ENCODE data around the gene GALK2.
"Not testable (repeated sequence)": the region's sequence is repeated elsewhere in the genome, so short reads cannot be mapped to it uniquely, and the experiment has no call there.

The GALK2 gene

GRCh38 chr15:49163678-49164077 lies 6.4 kb upstream of the GALK2 start:
- in situ Hi-C loops (cut with MboI; ENCODE audit: low sequenced_read_pairs), result no loop called here

- in situ Hi-C loops (cut with MboI; ENCODE audit: low sequenced_read_pairs), result no loop called here
Observed at GRCh38 chr15:49164865-49165264, 5.2 kb upstream of the GALK2 start.

DNA sequence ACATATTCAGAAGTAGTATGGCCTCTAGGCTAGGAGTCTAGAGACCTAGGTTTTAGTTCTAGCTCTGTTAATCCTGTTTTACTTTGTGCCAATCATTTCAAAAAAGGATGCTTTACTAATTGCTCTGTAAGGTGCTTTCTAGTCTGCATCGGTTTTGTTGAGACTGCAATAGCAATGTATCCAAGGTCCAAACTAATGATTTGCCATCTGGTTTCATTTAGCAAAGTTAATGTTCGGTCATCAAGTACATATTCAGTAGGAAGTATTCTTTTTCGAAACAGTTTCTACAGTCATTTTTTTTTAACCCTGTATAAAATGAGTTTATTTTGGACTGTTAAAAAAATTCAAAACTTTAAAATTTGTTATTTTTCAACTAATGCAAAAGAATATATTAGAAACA lies 2.0 kb upstream of the GALK2 start:
- in situ Hi-C loops (cut with MboI; ENCODE audit: low sequenced_read_pairs), result no loop called here

DNA sequence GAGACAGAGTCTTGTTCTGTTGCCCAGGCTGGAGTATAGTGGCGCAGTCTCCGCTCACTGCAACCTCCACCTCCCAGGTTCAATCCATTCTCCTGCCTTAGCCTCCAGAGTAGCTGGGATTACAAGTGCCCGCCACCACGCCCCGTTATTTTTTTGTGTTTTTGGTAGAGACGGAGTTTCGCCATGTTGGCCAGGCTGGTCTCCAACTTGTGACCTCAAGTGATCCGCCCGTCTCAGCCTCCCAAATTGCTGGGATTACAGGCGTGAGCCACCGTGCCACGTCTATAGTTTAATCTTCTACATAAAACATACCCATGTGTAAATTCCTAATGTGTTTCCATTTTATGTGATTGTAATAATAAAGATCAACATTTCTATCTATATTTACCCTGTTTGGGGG lies 1.7 kb downstream of the GALK2 start:
- in situ Hi-C loops (cut with MboI; ENCODE audit: low sequenced_read_pairs), result no loop called here

DNA sequence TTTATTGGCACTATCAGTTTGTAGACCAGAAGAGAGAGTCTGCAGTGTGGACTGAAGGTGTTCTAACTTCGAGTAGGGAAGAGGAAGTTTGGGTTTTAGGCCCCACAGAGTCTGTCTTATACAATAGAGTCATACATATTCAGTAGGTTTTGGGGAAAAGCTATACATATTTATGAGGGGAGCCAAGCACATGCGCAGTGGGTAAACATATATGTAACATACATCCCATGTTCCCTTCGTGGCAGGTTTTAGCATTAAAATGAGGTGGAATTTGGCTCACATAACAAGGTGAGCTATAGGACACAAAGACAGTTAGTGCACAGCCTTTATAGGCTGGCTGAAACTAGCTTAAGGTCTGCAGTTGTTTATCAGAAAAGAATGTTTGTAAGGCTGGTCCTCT lies 4.9 kb downstream of the GALK2 start:
- in situ Hi-C loops (cut with MboI; ENCODE audit: low sequenced_read_pairs), result no loop called here

DNA sequence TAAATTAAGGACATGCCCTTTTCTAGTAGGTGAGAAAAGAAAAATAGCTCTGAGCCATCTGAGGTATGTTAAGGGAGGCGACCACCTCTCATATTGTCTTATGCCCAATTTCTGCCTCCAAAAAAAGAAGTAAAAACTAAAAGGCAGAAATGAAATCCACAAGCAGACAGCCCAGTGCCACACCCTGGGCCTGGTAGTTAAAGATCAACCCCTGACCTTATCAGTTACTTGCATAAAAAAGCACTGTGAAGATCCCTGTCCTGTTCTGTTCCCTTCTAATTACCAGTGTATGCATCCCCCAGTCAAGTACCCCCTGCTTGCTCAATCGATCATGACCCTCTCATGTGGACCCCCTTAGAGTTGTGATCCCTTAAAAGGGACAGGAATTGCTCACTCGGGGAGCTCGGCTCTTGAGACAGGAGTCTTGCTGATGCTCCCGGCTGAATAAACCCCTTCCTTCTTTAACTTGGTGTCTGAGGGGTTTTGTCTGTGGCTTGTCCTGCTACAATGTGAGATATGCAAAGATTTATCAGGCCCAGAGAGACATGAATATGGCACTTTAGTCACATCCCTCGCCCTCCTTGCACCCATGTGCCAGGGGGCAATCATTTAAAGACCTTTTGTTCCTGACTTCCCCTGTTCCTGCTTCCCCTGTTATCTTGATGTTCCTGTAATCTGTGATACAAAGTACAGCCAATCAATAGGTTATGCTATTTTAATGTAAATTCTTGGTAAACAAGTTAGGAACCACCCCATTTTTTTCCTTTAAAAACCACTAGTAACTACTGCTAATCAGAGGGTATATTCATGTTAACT lies 5.7 kb downstream of the GALK2 start:
- in situ Hi-C loops (cut with MboI; ENCODE audit: low sequenced_read_pairs), result not testable (repeated sequence)

DNA sequence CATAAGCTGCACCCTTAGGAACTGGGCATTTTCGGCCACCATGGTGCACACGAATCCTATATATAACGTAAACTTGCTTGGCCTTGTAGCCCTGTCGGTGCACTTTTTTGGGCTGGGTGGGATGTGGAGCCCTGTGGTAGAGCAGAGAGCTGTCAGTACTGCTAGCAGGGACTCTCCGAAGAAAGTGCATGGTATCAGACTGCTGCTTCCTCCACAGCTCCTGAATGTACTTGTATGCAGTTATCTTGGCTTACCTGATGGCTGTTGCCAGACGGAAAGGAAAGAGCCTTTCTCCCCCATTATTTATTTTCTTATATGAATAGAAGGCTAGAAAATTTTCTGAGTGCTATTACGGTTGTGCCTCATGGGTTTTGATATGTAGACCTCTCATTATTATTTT lies 8.4 kb downstream of the GALK2 start:
- in situ Hi-C loops (cut with MboI; ENCODE audit: low sequenced_read_pairs), result no loop called here

GRCh38 chr15:49179433-49180190 lies 9.6 kb downstream of the GALK2 start:
- in situ Hi-C loops (cut with MboI; ENCODE audit: low sequenced_read_pairs), result no loop called here

GRCh38 chr15:49182128-49182527 lies 12.1 kb downstream of the GALK2 start:
- in situ Hi-C loops (cut with MboI; ENCODE audit: low sequenced_read_pairs), result no loop called here

DNA sequence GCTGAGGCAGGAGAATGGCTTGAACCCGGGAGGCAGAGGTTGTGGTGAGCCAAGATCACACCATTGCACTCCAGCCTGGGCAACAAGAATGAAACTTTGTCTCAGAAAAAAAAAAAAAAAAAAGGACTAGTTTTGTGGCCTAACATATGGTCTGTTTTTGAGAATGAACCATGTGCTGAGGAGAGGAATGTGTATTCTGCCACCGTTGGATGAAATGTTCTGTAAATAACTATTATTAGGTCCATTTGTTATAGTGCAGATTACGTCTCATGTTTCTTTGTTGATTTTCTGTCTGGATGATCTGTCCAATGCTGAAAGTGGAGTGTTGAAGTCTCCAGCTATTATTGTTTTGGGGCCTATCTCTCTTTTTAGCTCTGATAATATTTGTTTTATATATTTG lies 13.7 kb downstream of the GALK2 start:
- in situ Hi-C loops (cut with MboI; ENCODE audit: low sequenced_read_pairs), result not testable (repeated sequence)

DNA sequence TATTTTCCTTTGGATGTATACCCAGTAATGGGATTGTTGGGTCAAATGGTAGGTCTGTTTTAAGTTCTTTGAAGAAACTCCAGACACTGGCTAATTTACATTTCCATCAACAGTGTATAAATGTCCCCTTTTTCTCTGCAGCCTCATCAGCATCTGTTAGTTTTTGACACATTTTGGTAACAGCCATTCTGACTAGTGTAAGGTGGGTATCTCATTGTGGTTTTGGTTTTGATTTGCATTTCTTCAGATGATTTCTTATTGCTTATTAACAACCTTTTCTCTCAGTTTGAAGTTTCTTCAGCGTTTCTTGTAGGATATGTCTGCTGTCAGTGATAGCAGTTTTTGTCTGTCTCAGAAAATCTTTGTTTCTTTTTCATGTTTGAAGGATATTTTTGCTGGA lies 15.4 kb downstream of the GALK2 start:
- in situ Hi-C loops (cut with MboI; ENCODE audit: low sequenced_read_pairs), result no loop called here

DNA sequence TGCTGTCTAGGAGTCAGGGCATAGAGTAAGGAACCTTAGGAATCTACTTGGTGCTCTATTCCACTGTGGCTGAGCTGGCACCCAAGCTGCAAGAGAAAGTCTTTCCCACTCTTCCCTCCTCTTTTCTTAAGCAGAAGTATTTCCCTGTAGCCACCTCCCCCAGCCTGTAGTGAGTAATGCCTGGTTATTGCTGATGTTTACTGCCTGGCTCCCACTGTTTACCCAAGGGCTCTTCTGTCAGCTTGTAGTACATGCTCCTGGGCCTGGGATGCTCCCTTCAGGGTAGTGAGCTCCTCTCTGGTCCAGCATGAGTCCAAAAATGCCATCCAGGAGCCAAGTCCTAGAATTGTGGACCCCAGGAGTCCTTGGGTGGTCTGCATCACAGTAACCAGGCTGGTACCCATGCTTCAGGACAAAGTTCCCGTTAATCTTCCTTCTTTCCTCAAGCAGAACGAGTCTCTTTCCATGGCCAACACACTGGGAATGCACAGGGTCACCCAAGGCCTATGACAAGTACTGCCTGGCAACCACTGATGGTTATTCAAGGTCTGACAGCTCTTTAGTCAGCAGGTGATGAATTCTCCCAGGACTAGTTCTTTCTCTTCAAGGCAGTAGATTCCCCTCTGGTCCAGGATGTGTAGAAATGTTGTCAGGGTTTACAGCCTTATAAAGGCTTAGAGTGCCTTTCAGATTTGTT lies 17.6 kb downstream of the GALK2 start:
- in situ Hi-C loops (cut with MboI; ENCODE audit: low sequenced_read_pairs), result no loop called here

- in situ Hi-C loops (cut with MboI; ENCODE audit: low sequenced_read_pairs), result no loop called here
Observed at GRCh38 chr15:49188933-49189332, 18.9 kb downstream of the GALK2 start.

- in situ Hi-C loops (cut with MboI; ENCODE audit: low sequenced_read_pairs), result no loop called here
Observed at GRCh38 chr15:49189631-49190030, 19.6 kb downstream of the GALK2 start.

DNA sequence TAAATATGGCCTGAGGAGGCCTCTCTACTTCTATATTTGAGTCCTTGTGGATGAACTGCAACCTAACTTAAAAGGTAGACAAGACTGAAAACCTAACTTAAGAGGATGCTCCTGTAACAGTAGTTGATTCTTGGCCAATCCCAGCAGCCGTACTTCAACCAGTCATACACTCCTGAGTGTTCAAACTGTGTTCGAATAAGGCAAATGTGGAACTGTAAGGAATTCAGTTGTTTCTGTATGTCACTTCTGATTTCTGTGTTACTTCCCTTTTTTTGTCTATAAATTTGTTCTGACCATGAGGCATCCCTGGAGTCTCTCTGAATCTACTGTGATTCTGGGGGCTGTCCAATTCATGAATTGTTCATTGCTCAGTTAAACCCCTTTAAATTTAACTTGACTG lies 20.5 kb downstream of the GALK2 start:
- in situ Hi-C loops (cut with MboI; ENCODE audit: low sequenced_read_pairs), result no loop called here

DNA sequence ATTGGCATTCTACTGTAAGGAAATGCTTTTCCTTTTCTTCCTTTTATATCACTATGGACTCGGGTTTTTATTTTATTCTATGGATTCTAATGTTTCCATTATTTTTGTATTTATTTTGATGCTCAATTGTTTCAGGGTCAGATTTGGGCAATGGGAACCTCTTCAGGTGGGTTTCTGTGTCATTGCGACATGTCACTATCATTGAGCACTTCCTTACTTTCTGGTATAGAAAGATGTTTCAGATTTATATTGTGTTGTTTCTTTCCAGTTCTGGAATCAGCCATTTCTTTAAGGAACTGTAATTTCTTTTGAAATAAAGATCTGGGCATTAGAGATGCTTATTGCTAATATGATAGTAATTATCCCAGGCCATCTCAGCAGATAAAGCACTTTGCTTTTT lies 21.8 kb downstream of the GALK2 start:
- in situ Hi-C loops (cut with MboI; ENCODE audit: low sequenced_read_pairs), result no loop called here

DNA sequence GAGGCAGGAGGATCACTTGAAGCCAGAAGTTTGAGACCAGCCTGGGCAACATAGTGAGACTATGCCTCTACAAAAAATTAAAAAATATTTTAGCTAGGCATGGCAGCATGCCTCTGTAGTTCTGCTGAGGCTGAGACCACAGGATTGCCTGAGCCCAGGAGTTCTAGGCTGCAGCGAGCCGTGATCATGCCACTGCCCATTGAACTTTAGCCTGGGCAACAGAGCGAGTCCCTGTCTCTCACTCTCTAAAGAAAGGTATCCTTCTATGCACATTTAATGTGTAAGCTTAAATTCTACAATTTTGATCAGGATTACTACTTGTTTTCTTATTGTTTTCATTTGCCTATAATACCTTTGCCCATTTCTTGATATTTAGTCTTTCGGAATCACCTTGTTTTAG lies 26.8 kb downstream of the GALK2 start:
- in situ Hi-C loops (cut with MboI; ENCODE audit: low sequenced_read_pairs), result no loop called here

GRCh38 chr15:49199666-49200065 lies 29.6 kb downstream of the GALK2 start:
- in situ Hi-C loops (cut with MboI; ENCODE audit: low sequenced_read_pairs), result no loop called here

DNA sequence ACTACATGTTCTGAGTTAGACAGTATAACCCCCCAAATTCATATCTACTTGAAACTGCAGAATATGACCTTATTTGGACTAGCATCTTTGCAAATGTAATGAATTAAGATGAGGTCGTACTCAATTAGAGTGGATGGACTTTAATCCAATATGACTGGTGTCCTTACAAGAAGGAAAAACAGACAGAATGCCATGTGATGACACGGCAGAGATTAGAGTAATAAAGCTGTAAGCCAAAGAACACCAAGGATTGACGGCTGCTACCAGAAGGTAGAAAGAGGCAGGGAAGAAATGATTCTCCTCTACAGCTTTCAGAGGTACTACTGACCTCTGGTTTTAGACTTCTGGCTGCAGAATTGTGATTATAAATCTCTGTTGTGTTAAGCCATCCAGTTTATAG lies 30.3 kb downstream of the GALK2 start:
- in situ Hi-C loops (cut with MboI; ENCODE audit: low sequenced_read_pairs), result no loop called here

- in situ Hi-C loops (cut with MboI; ENCODE audit: low sequenced_read_pairs), result not testable (repeated sequence)
Observed at GRCh38 chr15:49208102-49208501, 38.1 kb downstream of the GALK2 start.

DNA sequence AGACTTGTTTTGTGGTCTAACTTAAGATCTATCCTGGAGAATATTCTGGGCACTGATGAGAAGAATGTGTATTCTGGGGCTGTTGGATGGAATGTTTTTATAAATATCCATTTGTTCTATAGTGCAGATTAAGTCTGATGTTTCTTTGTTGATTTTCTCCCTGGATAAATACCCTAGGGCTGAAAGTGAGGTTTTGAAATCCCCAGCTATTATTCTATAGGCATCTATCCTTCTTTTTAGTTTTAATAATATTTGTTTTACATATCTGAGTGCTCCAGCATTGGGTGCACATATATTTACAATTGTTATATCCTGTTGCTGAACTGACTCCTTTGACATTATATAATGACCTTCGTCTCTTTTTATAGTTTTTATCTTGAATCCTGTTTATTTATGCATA lies 42.9 kb downstream of the GALK2 start:
- in situ Hi-C loops (cut with MboI; ENCODE audit: low sequenced_read_pairs), result no loop called here
